ENCODE results near the gene MADD. TPM values are rescaled to one million over a fixed set of nuclear protein-coding genes. Genes with fewer than 3 reads are reported as not detected.

MADD gene
- total RNA-seq, 1 experiment from 2014 or later, result 12.9 TPM

GRCh38 chr11:47373876-47374719, 104.2 kb downstream of the MADD start:
- DNase-seq (ENCODE audit: low spot score), result peak; percentile 78
- in situ Hi-C loops (cut with HindIII; ENCODE audit: low sequenced_read_pairs), result no loop called here

GRCh38 chr11:47374720-47375019, 104.7 kb downstream of the MADD start:
- in situ Hi-C loops (cut with HindIII; ENCODE audit: low sequenced_read_pairs), result no loop called here
- DNase-seq (ENCODE audit: low spot score), result no peak

DNA sequence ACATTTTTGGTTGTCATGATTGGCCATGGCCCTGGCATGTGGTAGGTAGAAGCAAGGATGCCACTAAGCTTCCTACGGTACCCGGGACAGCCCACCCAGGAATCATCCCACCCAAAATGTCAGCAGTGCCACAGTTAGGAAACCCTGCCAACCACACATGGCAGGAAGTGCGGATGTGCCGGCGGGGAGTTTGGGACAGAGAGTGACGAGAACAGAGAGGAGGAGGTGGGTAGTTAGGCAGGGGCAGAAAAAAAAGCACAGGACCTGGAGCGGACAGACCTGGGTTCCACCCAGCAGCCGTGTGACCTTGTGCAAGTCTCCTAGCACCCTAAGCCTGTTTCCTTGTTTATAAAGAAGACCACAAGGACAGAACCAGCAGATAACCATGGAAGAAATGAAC, 105.1 kb downstream of the MADD start:
- DNase-seq (ENCODE audit: low spot score), result no peak
- in situ Hi-C loops (cut with HindIII; ENCODE audit: low sequenced_read_pairs), result no loop called here

DNA sequence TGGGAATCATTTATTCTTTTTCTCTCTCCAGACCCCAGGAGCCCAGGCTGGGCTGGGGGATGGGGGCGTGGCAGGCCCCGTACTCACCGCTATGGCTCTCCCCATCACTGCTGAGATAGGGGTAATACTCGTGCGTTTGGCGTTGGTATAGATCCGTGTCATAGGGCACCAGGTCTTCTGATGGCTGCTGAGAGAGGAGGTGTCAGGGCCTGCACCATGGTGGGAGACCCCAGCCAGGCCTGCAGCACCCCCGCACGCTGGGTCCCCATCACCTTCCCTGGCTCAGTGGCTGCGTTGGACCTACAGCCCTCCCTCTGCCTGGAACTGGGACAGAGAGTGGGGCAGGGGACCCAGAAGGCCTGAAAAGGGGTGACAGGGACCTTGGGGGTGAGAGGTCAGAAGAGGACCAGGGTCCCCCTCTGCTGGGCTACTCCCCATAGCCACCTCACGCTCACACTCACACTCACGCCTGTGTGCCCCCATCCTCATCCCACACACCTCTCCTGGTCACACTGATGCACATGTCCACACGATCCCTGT, 105.7 kb downstream of the MADD start:
- DNase-seq (ENCODE audit: low spot score), result no peak
- in situ Hi-C loops (cut with HindIII; ENCODE audit: low sequenced_read_pairs), result no loop called here

DNA sequence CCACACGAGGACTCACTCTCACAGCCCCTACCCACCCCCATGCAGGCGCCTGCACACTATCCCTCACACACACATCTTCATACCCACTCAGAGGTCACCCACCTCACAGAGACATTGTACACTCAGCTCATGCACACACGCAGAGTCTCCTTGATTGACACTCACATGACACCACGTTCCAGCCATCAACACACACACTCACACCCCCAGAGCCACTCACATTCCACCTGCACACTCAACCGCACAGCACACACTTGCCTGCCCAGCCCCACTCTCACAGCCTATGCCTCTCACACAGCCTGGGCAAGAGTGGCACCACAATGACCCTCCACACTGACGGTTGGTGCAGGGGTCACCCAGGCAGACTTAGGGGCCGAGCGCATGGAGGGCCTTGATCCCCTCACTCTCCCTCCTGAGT, 106.2 kb downstream of the MADD start:
- in situ Hi-C loops (cut with HindIII; ENCODE audit: low sequenced_read_pairs), result no loop called here
- DNase-seq (ENCODE audit: low spot score), result no peak

DNA sequence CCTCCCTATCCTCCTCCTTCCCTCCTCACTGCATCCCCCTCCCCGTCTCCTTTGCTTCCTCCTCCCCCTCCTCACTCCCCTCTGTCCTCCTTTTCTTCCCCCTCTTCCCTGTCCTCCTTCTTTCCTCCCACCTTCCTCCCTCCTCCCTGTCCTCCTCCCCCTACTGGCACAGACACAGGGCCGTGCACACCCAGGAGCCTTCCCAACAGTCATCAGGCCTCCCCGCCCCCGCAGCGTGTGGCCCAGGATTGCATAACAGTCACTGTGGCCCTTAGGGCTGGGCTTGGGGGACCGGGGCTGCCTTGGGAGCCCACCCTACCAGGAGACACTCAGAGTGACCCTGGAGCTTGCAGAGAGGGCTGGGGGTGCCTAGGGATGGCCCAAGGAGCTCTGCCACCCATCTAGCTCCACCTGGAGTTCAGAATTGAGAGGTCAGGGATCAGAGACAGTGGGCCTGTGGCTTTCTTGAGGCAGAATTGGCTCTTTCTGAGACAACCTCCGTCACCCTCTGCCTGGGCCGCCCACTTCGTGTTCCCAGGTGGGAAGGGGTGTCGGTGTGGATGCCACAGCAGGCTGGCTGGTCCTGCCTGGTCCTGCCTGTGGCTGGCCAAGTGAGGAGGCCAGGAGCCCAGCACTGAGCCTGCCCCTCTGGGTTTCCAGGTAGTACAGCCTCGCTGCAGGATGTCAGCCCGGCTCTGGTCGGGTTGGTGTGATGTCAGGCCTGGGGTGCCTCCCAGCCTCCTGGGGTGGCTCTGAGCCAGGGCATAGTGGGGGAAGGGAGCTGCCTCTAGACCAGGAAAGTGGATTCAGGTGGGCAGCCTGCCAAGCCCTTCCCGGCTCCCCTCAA, 106.8 kb downstream of the MADD start:
- in situ Hi-C loops (cut with HindIII; ENCODE audit: low sequenced_read_pairs), result no loop called here
- no peak for DNase-seq (ENCODE audit: low spot score)

- in situ Hi-C loops (cut with HindIII; ENCODE audit: low sequenced_read_pairs), result no loop called here
- no peak for DNase-seq (ENCODE audit: low spot score)
Observed at GRCh38 chr11:47377571-47378009, 107.7 kb downstream of the MADD start.

DNA sequence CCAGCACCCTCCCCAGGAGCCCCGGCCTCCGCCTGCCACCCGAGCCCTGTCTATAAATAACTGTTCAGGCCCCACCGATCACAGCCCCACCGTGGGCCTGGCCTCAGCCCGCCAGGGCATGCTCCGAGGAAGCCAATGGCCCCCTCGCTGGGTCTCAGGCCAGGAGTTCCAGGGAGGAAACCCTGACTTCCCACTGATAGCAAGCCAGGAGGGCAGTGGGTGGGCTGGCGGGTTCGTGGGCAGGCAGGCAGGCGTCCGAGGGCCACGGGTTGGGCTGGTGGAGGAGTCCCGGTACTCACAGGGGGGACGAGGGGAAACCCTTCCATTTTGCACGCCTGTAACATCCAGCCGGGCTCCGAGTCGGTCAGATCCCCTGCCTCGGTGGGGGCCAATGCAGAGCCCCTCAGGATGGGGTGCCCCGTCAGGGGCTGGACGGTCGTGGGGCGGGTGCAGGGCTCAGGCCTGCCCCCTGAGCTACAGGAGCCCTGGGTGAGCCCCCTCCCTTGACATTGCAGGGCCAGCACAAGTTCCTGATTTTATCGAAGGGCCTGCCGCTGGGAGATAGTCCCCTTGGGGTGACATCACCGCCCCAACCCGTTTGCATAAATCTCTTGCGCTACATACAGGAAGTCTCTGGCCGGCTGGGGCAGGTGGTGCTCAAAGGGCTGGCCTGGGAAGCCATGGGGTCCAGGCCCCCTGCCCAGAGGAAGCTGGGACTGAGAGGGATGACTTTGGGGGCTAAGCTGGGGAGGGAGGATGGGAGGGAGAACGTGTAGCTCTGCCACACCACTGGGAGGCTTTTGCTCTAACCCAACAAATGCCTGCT, 108.3 kb downstream of the MADD start, which contains the start of gene SPI1:
Gene SPI1 (minus strand): TSS at position 538 of the 826 bp plus-strand sequence. CDS start 194 bp downstream, at position 344.
- no peak for DNase-seq (ENCODE audit: low spot score)
- in situ Hi-C loops (cut with HindIII; ENCODE audit: low sequenced_read_pairs), result no loop called here

DNA sequence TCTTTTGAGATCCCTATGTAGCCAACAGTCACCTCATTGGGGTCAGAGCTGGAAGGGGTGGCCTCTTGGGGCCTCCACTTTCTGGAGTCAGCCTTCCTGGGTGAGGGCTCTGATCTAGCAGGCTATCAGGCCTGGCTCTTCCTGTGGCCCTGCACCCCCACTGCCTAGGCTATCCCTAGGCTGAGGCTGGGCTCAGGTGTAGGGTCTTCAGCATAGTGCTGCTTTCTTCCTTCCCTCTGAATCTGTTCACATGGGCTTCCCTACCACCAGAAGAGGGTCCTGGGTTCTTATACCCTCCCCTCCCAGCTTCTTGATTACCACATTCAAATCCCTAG, 108.9 kb downstream of the MADD start:
- in situ Hi-C loops (cut with HindIII; ENCODE audit: low sequenced_read_pairs), result no loop called here
- DNase-seq (ENCODE audit: low spot score), result no peak

GRCh38 chr11:47379317-47379716, 109.4 kb downstream of the MADD start:
- in situ Hi-C loops (cut with HindIII; ENCODE audit: low sequenced_read_pairs), result no loop called here
- DNase-seq (ENCODE audit: low spot score), result no peak

Other genes with a start within 250 kb of the MADD start
- 119 and 166 TPM in 2 replicates for gene ARFGAP2, start 93.3 kb upstream of the MADD start, total RNA-seq (2014; rRNA removed; shearing (Covaris generic))
- gene PACSIN3, start 83.7 kb upstream of the MADD start, total RNA-seq (2014; rRNA removed; shearing (Covaris generic)), result 83.4 and 88.1 TPM in 2 replicates
- gene DDB2, start 55.2 kb upstream of the MADD start, total RNA-seq (2014; rRNA removed; shearing (Covaris generic)), result 53.2 and 53.4 TPM in 2 replicates
- gene ACP2, start 21.3 kb upstream of the MADD start, total RNA-seq (2014; rRNA removed; shearing (Covaris generic)), result 27.8 and 41.4 TPM in 2 replicates
- 13.7 and 14.1 TPM in 2 replicates for gene NR1H3, start 12.1 kb upstream of the MADD start, total RNA-seq (2014; rRNA removed; shearing (Covaris generic))
- gene MYBPC3, start 82.6 kb downstream of the MADD start, total RNA-seq (2014; rRNA removed; shearing (Covaris generic)), result 0.37 TPM in 1 of 2 replicates, not detected in the other
- not detected in 2 replicates for gene SPI1, start 108.4 kb downstream of the MADD start, total RNA-seq (2014; rRNA removed; shearing (Covaris generic))
- gene SLC39A13, start 138.5 kb downstream of the MADD start, total RNA-seq (2014; rRNA removed; shearing (Covaris generic)), result 22.9 and 43.0 TPM in 2 replicates
- 149 and 239 TPM in 2 replicates for gene PSMC3, start 156.3 kb downstream of the MADD start, total RNA-seq (2014; rRNA removed; shearing (Covaris generic))
- gene RAPSN, start 179.0 kb downstream of the MADD start, total RNA-seq (2014; rRNA removed; shearing (Covaris generic)), result not detected in 2 replicates

Data from G401 (cell line).